Umbilical cord (tissue), 2 donors: ENCODE data around the gene AQP9. TPM values are rescaled to one million over a fixed set of nuclear protein-coding genes. Genes with fewer than 3 reads are reported as not detected.
"Not testable (repeated sequence)": the region's sequence is repeated elsewhere in the genome, so short reads cannot be mapped to it uniquely, and the experiment has no call there.

Experiments used
- DNase-seq: peaks from one replicate; pipeline ENCODE4 v3.0.0-alpha.2; 2015; ENCODE audit warnings: low spot score
- total RNA-seq: library from RNA; depleted of rRNA; stranded (reverse); fragments of >200 nt; gene quantifications from one replicate; pipeline ENCODE4 v1.2.3, GENCODE V29; 2014; ENCODE audit warnings: low replicate concordance; ENCODE audit not compliant: insufficient read depth

AQP9 gene
- total RNA-seq, 1 donor from 2014 or later: 1.9 TPM

GRCh38 chr15:58179741-58180381, 41.7 kb downstream of the AQP9 start:
- no peak for DNase-seq

DNA sequence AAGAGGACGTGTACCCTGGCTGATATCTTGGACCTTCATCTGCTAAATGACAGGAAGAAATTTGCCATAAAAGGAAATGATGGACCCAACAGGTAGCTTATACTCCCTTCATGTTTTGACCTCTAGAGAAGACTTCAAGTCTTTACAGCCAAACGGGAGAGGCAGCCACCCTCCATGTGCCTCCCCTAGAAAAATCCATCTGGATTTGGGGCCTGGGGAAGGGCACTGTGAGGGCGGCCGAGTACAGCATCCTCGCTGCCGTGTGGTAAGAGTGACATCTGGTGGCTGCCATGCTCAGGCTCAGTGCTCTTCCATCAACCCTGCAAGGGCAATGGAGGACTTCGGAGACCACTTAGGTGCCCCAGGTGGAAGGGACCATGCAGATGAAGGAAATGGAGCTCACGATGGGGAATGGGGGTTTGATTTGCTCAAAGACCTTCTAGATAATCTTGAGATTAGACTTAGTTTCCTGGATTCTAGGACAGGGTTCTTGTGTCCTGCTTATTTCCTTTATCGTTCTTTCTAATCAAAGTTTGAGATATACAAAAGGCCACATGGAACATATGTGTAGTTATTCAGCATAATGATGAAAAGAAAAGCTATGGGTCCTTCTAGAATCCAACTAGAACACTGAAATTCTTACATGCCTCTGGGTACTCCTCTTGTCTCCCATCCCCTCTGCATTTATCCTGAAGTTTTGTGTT, 44.4 kb downstream of the AQP9 start:
- peak; percentile 66 for DNase-seq

DNA sequence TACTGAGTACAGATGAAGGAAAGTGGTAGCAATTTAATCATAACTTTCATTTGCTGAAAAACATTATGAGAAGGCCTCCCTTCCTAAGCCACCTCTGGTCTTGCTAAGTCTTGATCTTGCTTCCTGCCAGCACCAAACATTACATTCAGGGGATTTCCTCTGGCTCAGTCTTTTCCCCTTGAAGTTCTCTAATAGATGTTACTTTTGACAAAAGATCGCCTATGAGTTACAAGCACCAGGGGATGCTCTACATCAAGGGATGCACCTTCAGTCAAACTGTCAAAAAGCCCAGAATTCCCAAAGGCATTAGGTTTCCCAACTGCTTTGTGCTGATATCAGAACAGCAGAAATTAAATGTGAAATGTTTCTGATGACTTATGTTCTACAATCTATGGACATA, 47.3 kb downstream of the AQP9 start:
- no peak for DNase-seq

GRCh38 chr15:58189148-58189811, 51.1 kb downstream of the AQP9 start:
- no peak for DNase-seq

DNA sequence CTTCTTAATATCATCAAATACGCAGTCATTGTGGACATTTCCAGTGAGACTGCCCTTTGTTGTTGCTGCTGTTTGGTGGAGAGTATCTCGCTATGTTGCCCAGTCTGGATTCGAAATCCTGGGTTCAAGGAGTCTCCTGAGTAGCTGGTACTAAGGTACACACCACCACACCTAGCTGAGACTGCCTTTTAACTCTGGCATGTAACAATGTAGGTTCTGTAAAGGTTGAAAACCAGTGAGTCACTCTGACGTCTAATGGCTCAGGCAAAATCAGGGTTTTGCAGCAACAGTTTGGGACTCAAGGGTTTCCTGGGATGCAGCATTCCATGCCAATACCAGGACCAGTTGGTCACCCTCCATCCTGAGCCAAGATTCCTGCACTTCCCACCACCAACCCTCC, 52.2 kb downstream of the AQP9 start:
- no peak for DNase-seq

DNA sequence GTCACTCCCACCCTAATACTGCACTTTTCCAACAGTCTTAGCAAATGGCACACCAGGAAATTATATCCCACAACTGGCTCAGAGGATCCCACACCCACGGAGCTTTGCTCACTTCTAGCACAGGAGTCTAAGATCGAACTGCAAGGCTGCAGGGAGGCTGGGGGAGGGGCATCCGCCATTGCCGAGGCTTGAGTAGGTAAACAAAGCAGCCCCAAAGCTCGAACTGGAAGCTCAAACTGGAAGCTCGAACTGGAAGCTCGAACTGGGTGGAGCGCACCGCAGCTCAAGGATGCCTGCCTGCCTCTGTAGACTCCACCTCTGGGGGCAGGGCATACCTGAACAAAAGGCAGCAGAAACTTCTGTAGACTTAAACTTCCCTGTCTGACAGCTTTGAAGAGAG, 55.5 kb downstream of the AQP9 start:
- DNase-seq: not testable (repeated sequence)

DNA sequence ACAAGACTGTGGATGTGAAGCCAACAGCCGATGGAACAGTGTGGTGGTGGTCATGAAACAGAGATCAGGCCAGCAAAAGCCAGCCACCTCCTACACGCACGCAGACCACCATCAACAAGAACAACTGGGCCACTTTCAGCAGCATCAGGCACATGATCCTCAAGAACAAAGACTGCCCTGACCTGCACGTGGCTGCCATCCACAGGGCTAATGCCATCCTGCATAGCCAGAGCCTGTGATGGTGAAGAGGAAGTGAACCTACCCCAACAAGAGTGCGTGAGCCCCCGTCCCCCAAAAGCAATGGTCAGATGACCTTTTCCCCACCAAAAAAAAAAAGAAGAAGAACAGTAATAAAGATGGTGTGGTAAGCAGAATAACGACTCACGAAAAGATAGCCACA, 62.6 kb downstream of the AQP9 start:
- no peak for DNase-seq

DNA sequence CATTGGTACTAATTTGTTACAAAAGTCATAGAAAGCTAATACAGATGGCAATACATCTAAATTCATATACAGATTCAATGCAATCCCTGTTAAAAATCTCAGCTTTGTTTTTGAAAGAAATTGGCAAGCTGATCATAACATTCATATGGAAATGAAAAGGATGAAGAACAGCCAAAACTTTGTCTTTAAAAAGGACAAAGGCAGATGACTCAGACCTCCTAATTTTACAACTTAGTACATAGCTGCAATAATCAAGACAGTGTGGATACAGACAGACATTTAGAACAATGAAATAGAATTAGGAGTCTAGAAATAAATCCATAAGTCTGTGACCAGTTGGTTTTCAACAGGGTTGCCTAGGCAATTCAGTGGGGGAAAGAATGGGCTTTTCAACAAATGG, 63.3 kb downstream of the AQP9 start:
- DNase-seq: no peak

DNA sequence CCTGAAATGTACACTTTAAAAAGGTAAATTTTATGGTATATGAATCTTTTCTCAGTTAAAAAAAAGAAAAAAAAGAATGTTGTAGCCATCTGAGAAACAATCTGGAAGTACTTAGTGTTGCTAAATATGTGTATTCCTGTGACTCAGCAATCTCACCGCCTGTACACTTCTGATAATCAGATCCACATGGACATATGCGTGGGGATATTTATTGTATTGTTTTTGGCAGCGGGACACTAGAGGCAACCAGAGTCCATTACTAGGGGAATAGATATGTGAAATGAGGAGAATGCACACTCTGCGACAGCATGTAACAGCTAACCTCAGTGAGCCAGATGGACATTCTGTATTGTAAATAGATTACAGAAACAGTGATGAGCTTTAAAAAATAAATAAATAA, 65.4 kb downstream of the AQP9 start:
- DNase-seq: peak; percentile 29

GRCh38 chr15:58206151-58206550, 68.0 kb downstream of the AQP9 start:
- DNase-seq: no peak

DNA sequence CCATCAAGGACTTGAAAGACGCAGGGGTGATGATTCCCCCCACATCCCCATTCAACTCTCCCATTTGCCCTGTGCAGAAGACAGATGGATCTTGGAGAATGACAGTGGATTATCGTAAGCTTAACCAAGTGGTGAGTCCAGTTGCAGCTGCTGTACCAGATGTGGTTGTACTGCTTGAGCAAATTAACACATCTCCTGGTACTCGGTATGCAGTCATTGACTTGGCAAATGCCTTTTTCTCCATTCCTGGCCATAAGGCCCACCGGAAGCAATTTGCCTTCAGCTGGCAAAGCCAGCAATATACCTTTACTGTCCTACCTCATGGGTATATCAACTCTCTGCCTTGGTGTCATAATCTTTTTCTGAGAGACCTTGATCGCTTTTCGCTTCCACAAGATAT, 70.0 kb downstream of the AQP9 start:
- DNase-seq: not testable (repeated sequence)

GRCh38 chr15:58209007-58209481, 70.9 kb downstream of the AQP9 start:
- DNase-seq: not testable (repeated sequence)

GRCh38 chr15:58210031-58210430, 71.8 kb downstream of the AQP9 start:
- DNase-seq: not testable (repeated sequence)

DNA sequence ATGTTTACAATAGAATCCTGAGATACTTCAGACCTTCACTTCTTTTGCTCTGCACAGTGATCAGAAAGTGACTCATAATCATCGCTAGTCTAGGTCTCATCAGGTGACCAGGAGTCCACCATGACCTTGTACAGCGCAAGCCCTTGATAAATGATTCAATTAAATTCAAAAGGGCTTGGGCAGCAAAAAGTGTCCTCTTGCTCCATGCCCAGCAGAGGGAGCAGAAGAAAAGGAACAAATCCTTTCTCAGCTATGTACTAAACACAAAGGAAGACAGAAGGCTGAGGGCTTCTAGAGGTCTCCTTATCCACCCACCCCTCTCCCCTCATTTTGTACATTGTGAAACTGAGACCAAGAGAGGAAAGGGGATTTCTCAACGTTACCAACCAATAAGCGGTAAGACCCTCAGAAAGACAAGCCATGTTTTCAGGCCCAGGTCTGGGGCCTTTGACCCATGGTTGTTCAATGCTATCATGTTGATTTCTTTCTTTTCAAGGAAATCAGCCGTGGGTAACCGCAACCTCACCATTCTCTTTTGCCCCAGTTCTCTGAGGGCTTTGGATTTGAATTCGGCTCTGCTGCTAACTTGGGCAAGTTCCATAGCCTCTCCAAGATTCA, 74.8 kb downstream of the AQP9 start:
- DNase-seq: peak; percentile 14

DNA sequence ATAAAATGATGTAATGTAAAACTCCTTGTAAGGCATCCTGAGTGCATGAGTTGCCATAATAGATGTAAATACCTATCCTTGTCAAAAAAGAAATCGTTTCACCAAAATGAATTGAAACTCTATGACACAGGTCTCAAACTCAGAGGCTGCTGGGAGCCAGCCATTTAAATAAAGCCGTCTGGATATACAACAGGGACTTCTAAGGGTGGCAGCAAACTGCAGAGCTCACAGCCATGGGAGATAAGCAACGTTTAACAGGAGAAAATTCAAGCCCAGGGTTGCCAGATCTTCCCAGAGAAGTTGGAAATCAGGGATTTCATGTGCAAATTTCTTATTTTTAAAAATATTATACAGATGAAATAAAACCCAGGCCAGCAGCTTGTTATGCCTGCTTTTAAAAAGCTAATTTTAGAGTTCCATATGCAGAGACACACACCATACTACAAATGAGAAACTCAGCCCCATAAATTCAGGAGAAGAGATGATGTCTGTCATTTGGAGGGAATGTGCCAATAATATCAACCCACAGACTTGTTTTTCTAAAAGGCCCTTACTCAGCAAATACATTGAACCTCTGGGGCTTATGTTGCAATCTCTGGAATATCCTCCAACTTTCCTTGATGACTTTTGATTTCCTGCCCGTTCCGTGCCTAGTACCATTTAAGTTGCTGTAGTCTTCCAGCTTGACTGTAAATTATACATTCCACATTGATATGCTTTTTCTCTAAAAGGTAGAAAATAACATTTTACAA, 75.6 kb downstream of the AQP9 start:
- peak; percentile 14 for DNase-seq

DNA sequence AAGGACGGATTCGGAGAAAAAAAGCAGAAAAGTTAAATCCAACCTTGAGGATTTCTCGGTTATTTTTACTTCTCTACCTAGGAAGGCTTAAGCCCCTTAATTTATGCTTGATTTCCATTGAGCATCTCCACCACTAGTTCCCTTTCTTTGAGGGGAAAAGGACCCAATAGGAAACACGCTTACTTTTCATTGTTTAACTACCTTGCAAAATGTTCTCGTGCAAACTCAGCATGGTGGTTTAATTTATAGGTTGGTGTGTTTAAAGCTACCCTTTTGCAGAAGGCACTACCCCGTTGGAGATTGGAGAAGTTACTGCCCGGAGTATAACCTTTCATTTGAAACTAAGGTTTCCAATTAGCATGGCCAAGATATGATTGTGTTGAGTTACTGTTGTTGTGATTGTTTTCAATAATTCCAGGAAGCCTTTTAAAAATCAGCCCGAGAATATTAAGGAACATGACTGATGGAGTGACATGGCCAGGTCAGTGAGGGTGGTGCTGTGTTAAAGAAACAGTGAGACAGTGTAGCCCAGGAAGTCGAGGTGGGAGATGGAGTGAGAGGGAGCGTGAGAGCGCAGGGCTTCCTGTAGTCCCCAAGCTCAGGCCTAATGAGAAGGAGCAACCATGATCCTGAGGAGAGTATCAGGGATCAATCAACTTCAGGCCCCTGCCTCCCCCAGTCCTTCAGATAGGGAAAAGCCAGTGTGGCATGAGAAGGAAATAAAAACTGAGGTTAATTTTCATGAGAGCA, 76.6 kb downstream of the AQP9 start:
- DNase-seq: no peak

- no peak for DNase-seq
These were observed 79.3 kb downstream of the AQP9 start for GRCh38 chr15:58217460-58217859.

- DNase-seq: no peak
These were observed 83.5 kb downstream of the AQP9 start for GRCh38 chr15:58221591-58222241.

DNA sequence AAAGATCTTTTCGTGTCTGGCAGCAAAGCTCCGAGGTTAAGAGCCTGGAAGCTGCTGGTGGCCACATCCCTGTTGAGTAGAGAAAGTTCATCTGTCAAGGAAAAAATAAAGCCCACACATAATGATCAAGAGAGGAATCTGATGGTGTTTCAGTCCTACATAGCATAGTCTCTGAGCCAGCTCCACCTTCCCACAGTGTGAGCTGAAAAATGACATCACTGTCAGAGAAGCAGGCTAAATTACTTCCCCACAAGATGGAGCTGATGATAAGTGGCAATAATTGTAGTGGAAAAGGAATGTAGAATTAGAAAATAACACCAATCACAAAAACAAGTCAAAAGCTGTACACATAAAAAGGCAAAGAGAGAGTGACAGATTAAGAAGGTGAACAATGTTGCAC, 84.5 kb downstream of the AQP9 start:
- DNase-seq: no peak

DNA sequence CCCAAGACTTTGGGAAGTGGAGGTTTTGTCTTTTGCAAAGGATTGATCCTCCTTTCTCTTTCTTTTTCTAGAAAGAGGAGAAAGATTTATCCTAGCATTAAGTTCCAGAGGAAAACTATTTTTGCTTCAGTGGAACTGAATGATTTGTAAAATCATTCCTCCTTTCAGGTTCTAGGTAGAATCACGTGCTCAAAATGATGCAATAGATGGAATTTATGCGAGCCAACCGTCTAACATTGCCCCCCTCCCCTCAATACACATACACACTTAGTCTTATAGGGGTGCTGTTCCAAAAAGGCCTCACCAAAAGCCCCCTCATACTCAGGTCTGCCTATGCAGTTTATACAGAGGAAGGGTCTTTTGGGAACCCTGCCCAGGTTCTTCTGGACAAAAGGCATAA, 85.3 kb downstream of the AQP9 start:
- DNase-seq: no peak
